ENCODE measurements around the gene CBLB. TPM values are rescaled to one million over a fixed set of nuclear protein-coding genes. Genes with fewer than 3 reads are reported as not detected.

Gene CBLB
- polyA plus RNA-seq (2012; ENCODE audit: insufficient read length, low read depth), result 11.5 TPM

DNA sequence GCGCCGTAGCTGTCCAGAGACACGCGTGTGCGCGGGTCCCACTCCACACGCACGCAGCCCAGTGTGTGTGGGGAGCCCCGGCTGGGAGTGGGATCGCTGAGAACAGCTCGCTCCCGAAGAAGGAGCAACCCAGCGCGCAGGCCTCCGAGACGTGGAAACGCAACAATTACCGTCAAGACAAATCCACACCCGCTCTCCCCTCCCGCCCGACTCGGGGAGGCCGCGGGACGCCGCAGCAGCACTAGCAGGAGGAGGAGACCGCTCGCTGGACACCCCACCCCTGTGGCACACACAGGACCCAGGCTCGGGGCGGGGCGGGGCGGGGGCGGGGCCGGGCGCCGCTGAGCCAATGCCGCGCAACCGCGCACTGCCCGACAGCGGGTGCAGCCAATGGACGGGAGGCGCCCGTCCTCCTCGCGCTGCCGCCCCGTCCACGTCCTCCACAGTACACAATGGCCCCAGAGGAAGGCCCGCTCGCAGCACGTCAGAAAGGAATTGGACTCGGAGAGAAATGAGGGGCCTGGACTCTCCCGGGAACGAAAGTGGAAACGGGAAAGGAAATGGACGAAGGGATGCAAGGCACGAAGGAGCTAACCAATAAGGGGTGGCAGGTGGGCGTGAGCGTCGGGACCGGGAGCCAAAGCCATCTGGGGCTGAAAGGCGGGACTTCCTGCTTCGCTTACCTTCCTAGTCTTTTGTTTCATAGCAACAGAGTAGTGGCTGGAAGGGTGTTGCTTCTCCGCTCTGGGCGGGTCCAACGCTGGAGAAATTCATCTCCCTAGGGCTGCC lies at the start of gene CBLB:
TSS of gene CBLB (minus strand) at position 271 of the 789 bp plus-strand sequence. CDS start 1,435 bp downstream, outside the sequence.
- TF ChIP-seq SIN3A (IDR thresholded peaks at IDR 0.05; ENCODE audit: borderline replicate concordance, insufficient read depth, low read length) (peak; percentile 46; the same call in 1 of the 2 replicates), FOXP2 (optimal IDR thresholded peaks at IDR 0.05; ENCODE audit: borderline replicate concordance, extremely low read depth, extremely low read length, insufficient read depth) (peak; percentile 24), TAF1 (IDR thresholded peaks at IDR 0.05; ENCODE audit: borderline replicate concordance, insufficient read depth, low read length) (no peak; the same call in 1 of the 2 replicates), POLR2AphosphoS5 (IDR thresholded peaks at IDR 0.05; ENCODE audit: low read depth, low read length) (no peak; the same call in none of the 2 replicates)
- TF ChIP-seq, protein P1, sequence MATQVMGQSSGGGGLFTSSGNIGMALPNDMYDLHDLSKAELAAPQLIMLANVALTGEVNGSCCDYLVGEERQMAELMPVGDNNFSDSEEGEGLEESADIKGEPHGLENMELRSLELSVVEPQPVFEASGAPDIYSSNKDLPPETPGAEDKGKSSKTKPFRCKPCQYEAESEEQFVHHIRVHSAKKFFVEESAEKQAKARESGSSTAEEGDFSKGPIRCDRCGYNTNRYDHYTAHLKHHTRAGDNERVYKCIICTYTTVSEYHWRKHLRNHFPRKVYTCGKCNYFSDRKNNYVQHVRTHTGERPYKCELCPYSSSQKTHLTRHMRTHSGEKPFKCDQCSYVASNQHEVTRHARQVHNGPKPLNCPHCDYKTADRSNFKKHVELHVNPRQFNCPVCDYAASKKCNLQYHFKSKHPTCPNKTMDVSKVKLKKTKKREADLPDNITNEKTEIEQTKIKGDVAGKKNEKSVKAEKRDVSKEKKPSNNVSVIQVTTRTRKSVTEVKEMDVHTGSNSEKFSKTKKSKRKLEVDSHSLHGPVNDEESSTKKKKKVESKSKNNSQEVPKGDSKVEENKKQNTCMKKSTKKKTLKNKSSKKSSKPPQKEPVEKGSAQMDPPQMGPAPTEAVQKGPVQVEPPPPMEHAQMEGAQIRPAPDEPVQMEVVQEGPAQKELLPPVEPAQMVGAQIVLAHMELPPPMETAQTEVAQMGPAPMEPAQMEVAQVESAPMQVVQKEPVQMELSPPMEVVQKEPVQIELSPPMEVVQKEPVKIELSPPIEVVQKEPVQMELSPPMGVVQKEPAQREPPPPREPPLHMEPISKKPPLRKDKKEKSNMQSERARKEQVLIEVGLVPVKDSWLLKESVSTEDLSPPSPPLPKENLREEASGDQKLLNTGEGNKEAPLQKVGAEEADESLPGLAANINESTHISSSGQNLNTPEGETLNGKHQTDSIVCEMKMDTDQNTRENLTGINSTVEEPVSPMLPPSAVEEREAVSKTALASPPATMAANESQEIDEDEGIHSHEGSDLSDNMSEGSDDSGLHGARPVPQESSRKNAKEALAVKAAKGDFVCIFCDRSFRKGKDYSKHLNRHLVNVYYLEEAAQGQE (IDR thresholded peaks at IDR 0.05; ENCODE audit: insufficient read depth in 1 of 2, low read depth in 2 of 2, low read length in 2 of 2), result 0 out of 4 replicates have a peak, but pooled peaks of 1 of the 2 experiments have one; percentile 19

DNA sequence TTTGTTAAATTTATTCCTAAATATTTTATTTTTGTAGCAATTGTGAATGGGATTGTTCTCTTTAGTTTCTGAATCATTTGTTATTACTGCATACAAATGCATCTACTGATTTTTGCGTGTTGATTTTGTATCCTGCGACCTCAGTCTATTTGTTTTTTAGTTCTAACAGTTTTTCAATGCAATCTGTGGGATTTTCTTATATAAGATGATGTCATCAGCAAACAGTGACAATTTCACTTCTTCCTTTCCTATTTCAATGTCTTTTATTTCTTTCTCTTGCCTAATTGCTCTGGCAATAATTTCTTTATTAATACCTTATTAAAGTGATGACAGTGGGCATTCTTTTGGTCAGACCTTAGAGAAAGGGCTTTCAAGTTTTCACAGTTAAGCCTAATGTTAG lies 48.0 kb upstream of the CBLB start:
- TF ChIP-seq, protein P1 (IDR thresholded peaks at IDR 0.05; ENCODE audit: insufficient read depth in 1 of 2, low read depth in 2 of 2, low read length in 2 of 2), result no peak
- TF ChIP-seq SIN3A (IDR thresholded peaks at IDR 0.05; ENCODE audit: borderline replicate concordance, insufficient read depth, low read length) (no peak), FOXP2 (optimal IDR thresholded peaks at IDR 0.05; ENCODE audit: borderline replicate concordance, extremely low read depth, extremely low read length, insufficient read depth) (no peak), POLR2AphosphoS5 (IDR thresholded peaks at IDR 0.05; ENCODE audit: low read depth, low read length) (no peak), TAF1 (IDR thresholded peaks at IDR 0.05; ENCODE audit: borderline replicate concordance, insufficient read depth, low read length) (no peak)

DNA sequence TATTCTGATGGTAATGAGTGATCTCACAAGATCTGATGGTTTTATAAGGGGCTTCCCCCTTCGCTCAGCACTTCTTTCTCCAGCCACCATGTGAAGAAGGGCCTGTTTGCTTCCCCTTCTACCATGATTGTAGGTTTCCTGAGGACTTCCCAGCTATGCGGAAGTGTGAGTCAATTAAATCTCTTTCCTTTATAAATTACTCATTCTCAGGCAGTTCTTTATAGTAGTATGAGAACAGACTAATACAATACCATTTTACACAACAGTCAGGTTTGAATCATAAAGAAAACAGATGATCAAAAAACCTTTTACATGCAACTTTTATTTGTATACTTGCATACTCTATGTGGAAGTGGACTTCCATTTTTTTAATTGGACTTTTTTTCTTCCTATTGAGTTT lies 46.7 kb upstream of the CBLB start:
- no peak for TF ChIP-seq TAF1 (IDR thresholded peaks at IDR 0.05; ENCODE audit: borderline replicate concordance, insufficient read depth, low read length)
- TF ChIP-seq, protein P1 (IDR thresholded peaks at IDR 0.05; ENCODE audit: insufficient read depth in 1 of 2, low read depth in 2 of 2, low read length in 2 of 2), result no peak
- TF ChIP-seq FOXP2 (optimal IDR thresholded peaks at IDR 0.05; ENCODE audit: borderline replicate concordance, extremely low read depth, extremely low read length, insufficient read depth), result no peak
- TF ChIP-seq POLR2AphosphoS5 (IDR thresholded peaks at IDR 0.05; ENCODE audit: low read depth, low read length), result no peak
- TF ChIP-seq SIN3A (IDR thresholded peaks at IDR 0.05; ENCODE audit: borderline replicate concordance, insufficient read depth, low read length), result no peak

DNA sequence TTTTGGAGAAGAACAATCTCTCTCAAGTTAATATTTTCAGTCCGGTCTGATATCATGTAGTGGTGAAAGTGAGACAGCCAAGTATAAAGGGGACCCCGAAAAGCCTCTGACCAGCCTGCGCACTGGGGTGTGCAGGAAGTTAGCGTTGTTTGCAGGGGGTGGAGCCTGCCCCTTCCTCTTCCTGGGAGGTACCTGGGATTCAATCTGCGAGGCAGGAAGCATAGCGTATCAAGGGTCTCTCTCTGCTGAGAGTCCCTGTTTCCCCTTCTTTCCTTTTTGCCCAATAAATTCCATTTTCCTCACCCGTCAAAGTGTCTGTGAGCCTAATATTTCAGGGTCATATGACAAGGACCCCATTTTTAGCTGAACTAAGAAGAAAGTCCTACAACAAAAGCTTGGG lies 44.8 kb upstream of the CBLB start:
- TF ChIP-seq POLR2AphosphoS5 (IDR thresholded peaks at IDR 0.05; ENCODE audit: low read depth, low read length) (no peak), TAF1 (IDR thresholded peaks at IDR 0.05; ENCODE audit: borderline replicate concordance, insufficient read depth, low read length) (no peak), FOXP2 (optimal IDR thresholded peaks at IDR 0.05; ENCODE audit: borderline replicate concordance, extremely low read depth, extremely low read length, insufficient read depth) (no peak), SIN3A (IDR thresholded peaks at IDR 0.05; ENCODE audit: borderline replicate concordance, insufficient read depth, low read length) (no peak)
- TF ChIP-seq, protein P1 (IDR thresholded peaks at IDR 0.05; ENCODE audit: insufficient read depth in 1 of 2, low read depth in 2 of 2, low read length in 2 of 2), result no peak
